Measurements from ENCODE around the gene DNAJC16.

Gene DNAJC16

DNA sequence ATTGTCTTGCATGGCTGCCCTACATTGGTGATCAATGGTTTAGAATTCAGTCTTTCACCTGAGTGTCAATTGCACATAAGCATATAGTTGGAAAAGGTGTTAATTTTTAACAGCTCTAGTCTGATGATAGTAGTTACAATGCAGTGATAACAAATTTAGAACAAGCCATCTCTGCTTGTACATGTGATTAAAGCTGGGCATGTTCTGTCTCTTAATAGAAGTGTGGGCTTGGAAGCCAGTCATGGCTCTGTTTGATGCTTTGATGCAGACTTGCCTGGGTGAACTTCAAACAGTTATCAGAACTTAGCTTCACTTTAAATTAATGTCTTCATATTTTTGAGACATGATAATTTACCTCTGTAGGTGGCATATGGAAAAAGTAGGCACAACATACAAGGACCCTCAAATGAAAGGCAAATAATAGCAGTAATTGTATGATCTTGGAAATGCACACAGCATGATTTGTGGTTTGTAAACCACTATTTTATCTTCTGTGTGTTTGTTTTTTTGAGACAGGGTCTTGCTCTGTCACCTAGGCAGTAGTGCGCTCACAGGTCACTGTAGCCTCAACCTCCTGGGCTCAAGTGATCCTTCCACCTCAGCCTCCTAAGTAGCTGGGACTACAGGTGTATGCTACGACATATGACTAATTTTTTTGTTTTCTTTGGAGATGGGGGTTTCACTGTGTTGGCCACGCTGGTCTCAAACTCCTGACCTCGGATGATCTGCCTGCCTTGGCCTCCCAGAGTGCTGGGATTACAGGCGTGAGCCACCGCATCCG lies 94.4 kb downstream of the DNAJC16 start:
- no peak for ATAC-seq
- TF ChIP-seq, protein P1, sequence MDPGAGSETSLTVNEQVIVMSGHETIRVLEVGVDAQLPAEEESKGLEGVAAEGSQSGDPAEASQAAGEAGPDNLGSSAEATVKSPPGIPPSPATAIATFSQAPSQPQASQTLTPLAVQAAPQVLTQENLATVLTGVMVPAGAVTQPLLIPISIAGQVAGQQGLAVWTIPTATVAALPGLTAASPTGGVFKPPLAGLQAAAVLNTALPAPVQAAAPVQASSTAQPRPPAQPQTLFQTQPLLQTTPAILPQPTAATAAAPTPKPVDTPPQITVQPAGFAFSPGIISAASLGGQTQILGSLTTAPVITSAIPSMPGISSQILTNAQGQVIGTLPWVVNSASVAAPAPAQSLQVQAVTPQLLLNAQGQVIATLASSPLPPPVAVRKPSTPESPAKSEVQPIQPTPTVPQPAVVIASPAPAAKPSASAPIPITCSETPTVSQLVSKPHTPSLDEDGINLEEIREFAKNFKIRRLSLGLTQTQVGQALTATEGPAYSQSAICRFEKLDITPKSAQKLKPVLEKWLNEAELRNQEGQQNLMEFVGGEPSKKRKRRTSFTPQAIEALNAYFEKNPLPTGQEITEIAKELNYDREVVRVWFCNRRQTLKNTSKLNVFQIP (CRISPR knock-in tag; IDR thresholded peaks at IDR 0.05; ENCODE audit: borderline replicate concordance, low read depth): no peak
- TF ChIP-seq ZNF8 (CRISPR knock-in tag; IDR thresholded peaks at IDR 0.05) (no peak), CSDC2 (CRISPR knock-in tag; IDR thresholded peaks at IDR 0.05) (no peak), RARB (CRISPR knock-in tag; IDR thresholded peaks at IDR 0.05) (no peak), ZC3H10 (CRISPR knock-in tag; IDR thresholded peaks at IDR 0.05) (no peak), SNAI2 (CRISPR knock-in tag; IDR thresholded peaks at IDR 0.05) (no peak), BACH2 (CRISPR knock-in tag; IDR thresholded peaks at IDR 0.05; ENCODE audit: borderline replicate concordance) (no peak), TCF4 (CRISPR knock-in tag; IDR thresholded peaks at IDR 0.05; ENCODE audit: borderline replicate concordance) (no peak), ARNTL (CRISPR knock-in tag; IDR thresholded peaks at IDR 0.05; ENCODE audit: borderline replicate concordance, low read depth) (no peak), ZFP30 (CRISPR knock-in tag; IDR thresholded peaks at IDR 0.05) (no peak), ESRRG (CRISPR knock-in tag; IDR thresholded peaks at IDR 0.05) (no peak), ZFP3 (CRISPR knock-in tag; IDR thresholded peaks at IDR 0.05) (no peak), ISL1 (CRISPR knock-in tag; IDR thresholded peaks at IDR 0.05) (no peak)
- TF ChIP-seq, protein P2, sequence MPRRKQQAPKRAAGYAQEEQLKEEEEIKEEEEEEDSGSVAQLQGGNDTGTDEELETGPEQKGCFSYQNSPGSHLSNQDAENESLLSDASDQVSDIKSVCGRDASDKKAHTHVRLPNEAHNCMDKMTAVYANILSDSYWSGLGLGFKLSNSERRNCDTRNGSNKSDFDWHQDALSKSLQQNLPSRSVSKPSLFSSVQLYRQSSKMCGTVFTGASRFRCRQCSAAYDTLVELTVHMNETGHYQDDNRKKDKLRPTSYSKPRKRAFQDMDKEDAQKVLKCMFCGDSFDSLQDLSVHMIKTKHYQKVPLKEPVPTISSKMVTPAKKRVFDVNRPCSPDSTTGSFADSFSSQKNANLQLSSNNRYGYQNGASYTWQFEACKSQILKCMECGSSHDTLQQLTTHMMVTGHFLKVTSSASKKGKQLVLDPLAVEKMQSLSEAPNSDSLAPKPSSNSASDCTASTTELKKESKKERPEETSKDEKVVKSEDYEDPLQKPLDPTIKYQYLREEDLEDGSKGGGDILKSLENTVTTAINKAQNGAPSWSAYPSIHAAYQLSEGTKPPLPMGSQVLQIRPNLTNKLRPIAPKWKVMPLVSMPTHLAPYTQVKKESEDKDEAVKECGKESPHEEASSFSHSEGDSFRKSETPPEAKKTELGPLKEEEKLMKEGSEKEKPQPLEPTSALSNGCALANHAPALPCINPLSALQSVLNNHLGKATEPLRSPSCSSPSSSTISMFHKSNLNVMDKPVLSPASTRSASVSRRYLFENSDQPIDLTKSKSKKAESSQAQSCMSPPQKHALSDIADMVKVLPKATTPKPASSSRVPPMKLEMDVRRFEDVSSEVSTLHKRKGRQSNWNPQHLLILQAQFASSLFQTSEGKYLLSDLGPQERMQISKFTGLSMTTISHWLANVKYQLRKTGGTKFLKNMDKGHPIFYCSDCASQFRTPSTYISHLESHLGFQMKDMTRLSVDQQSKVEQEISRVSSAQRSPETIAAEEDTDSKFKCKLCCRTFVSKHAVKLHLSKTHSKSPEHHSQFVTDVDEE (CRISPR knock-in tag; IDR thresholded peaks at IDR 0.05): no peak
- TF ChIP-seq, protein P3, sequence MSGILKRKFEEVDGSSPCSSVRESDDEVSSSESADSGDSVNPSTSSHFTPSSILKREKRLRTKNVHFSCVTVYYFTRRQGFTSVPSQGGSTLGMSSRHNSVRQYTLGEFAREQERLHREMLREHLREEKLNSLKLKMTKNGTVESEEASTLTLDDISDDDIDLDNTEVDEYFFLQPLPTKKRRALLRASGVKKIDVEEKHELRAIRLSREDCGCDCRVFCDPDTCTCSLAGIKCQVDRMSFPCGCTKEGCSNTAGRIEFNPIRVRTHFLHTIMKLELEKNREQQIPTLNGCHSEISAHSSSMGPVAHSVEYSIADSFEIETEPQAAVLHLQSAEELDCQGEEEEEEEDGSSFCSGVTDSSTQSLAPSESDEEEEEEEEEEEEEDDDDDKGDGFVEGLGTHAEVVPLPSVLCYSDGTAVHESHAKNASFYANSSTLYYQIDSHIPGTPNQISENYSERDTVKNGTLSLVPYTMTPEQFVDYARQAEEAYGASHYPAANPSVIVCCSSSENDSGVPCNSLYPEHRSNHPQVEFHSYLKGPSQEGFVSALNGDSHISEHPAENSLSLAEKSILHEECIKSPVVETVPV (CRISPR knock-in tag; IDR thresholded peaks at IDR 0.05): no peak
- TF ChIP-seq, protein P4, sequence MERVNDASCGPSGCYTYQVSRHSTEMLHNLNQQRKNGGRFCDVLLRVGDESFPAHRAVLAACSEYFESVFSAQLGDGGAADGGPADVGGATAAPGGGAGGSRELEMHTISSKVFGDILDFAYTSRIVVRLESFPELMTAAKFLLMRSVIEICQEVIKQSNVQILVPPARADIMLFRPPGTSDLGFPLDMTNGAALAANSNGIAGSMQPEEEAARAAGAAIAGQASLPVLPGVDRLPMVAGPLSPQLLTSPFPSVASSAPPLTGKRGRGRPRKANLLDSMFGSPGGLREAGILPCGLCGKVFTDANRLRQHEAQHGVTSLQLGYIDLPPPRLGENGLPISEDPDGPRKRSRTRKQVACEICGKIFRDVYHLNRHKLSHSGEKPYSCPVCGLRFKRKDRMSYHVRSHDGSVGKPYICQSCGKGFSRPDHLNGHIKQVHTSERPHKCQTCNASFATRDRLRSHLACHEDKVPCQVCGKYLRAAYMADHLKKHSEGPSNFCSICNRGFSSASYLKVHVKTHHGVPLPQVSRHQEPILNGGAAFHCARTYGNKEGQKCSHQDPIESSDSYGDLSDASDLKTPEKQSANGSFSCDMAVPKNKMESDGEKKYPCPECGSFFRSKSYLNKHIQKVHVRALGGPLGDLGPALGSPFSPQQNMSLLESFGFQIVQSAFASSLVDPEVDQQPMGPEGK (CRISPR knock-in tag; IDR thresholded peaks at IDR 0.05; ENCODE audit: borderline replicate concordance): no peak
- TF ChIP-seq, protein P5, sequence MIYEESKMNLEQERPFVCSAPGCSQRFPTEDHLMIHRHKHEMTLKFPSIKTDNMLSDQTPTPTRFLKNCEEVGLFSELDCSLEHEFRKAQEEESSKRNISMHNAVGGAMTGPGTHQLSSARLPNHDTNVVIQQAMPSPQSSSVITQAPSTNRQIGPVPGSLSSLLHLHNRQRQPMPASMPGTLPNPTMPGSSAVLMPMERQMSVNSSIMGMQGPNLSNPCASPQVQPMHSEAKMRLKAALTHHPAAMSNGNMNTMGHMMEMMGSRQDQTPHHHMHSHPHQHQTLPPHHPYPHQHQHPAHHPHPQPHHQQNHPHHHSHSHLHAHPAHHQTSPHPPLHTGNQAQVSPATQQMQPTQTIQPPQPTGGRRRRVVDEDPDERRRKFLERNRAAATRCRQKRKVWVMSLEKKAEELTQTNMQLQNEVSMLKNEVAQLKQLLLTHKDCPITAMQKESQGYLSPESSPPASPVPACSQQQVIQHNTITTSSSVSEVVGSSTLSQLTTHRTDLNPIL (CRISPR knock-in tag; IDR thresholded peaks at IDR 0.05; ENCODE audit: low read depth): no peak

DNA sequence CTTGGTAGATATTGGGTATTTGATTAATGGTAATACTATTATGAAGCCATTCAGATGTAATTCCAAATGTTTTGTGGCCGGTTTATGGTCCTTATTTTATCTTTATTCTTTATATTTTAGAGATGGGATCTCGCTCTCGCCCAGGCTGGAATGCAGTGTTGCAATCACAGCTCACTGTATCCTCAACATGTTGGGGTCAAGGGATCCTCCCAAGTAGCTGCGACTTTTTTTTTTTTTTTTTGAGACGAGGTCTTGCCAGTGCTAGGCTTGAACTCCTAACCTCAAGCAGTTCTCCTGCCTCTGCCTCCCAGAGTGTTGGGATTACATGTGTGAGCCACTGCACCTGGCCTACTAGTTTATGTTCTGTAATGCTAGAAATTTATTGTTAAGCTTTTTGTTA lies 95.3 kb downstream of the DNAJC16 start:
- no peak for ATAC-seq
- TF ChIP-seq, protein P3 (CRISPR knock-in tag; IDR thresholded peaks at IDR 0.05): no peak
- TF ChIP-seq ZNF565 (CRISPR knock-in tag; conservative IDR thresholded peaks at IDR 0.05; ENCODE audit: low read depth): no peak
- no peak for TF ChIP-seq ZFP30 (CRISPR knock-in tag; IDR thresholded peaks at IDR 0.05)
- no peak for TF ChIP-seq GLIS3 (CRISPR knock-in tag; IDR thresholded peaks at IDR 0.05)
- TF ChIP-seq, protein P1 (CRISPR knock-in tag; IDR thresholded peaks at IDR 0.05; ENCODE audit: borderline replicate concordance, low read depth): no peak
- TF ChIP-seq ZC3H10 (CRISPR knock-in tag; IDR thresholded peaks at IDR 0.05): no peak
- no peak for TF ChIP-seq TOX (CRISPR knock-in tag; IDR thresholded peaks at IDR 0.05; ENCODE audit: borderline replicate concordance)
- TF ChIP-seq BACH2 (CRISPR knock-in tag; IDR thresholded peaks at IDR 0.05; ENCODE audit: borderline replicate concordance): no peak
- TF ChIP-seq PPARA (CRISPR knock-in tag; IDR thresholded peaks at IDR 0.05; ENCODE audit: borderline replicate concordance): no peak
- no peak for TF ChIP-seq ARNTL (CRISPR knock-in tag; IDR thresholded peaks at IDR 0.05; ENCODE audit: borderline replicate concordance, low read depth)
- TF ChIP-seq, protein P5 (CRISPR knock-in tag; IDR thresholded peaks at IDR 0.05; ENCODE audit: low read depth): no peak
- TF ChIP-seq CSDC2 (CRISPR knock-in tag; IDR thresholded peaks at IDR 0.05): no peak
- no peak for TF ChIP-seq ESRRG (CRISPR knock-in tag; IDR thresholded peaks at IDR 0.05)

Data from SK-N-SH treated with all-trans-retinoic acid at 6 μM for 48 hours (cell line).